Measurements from ENCODE around the gene GJE1. TPM values are rescaled to one million over a fixed set of nuclear protein-coding genes. Genes with fewer than 3 reads are reported as not detected.
"Not testable (repeated sequence)": the region's sequence is repeated elsewhere in the genome, so short reads cannot be mapped to it uniquely, and the experiment has no call there.

Gene GJE1
- polyA plus RNA-seq (ENCODE audit: insufficient read depth in 1 of 5, insufficient read length in 5 of 5, low replicate concordance in 1 of 5), result not detected
- long read RNA-seq, donor 1, result 0 reads
- long read RNA-seq, donor 2, result 0 reads
- long read RNA-seq, donor 3, result 0 reads
- long read RNA-seq, donor 4, result 0 reads
- long read RNA-seq, donor 5, result 0 reads
- long read RNA-seq, donor 6, result 0 reads
- long read RNA-seq, donor 7, result 0 reads
- long read RNA-seq, donor 8, result 0 reads

DNA sequence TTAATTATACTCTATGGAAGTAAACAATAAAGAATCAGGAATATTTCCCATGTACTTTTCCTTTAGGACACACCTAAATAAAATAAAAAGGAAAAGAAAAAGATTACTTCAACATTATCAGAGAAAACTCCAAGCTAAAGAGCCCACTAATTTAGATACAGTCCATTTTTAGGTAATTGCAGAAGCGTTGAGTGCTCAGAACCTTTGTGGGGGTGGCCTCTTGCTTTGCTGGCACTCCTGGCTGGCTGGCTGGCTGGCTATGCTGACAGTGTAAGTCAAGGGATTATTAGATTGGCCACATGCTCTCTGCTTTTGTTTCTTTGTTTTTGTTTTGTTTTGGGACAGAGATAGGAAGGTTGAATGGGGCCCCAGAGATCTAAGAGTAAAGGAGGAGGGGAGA is at the start of gene GJE1:
TSS of gene GJE1 (plus strand) at position 301 of the 400 bp plus-strand sequence. CDS start 234 bp downstream, outside the sequence.
- no peak for DNase-seq

DNA sequence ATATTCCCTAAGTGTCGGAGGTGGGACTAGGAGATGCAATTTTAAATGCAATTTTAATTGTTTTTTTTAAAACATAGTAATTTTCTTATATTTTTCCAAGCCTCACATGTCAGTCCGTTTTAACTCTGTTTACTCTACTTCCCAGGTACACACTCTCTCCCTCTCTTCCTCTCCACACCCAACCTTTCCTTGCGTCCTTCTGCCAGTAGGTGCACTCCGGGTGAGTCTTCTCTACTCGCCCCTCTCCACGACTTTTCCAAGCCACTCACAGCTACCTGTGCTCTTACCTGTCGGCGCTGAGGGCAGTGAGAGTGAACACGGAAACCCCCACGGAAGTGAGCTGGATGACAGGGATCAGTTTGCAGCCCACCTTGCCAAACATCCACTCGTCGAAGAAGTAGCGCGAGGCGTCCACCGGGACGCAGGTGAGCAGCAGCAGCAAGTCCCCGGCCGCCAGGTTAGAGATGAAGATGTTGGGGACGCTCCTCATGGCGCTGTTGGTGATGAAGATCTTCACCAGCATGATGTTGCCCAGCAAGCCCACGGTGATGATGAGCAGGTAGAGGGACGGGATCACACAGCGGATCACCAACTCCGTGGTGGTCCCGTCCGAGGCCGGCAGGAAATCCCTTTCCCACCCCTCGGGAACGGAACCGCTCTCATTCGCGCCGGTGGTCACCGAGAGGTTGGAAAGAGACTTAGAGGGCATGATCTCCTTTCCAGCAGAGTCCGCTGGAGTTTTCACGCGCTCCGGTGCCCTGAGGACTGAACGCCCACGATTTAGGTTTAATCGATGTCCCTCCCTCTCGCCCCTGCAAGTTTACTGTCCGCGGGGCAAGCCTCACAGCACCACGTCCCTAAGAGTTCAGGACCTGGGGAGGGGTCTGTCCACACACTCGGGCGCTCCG is 44.5 kb upstream of the GJE1 start:
- no peak for DNase-seq

DNA sequence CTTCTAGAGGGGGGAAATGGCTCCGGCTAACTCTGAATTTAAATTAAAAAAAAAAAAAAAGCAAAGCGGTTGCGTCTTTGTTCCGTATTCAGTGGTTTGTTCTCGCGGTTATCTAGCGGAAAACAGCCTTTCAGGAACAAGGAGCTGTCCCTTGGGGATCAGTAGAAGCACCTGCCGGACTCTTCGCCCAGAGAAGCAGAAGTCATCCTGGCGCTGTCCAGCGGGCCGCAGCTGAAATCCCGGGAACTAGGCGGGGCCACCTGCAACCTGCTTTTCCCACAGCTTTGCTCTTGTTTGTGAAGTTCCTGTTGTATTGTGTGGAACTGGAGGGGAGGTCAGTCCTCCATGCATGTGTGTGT is 43.9 kb upstream of the GJE1 start:
- peak; percentile 2 to 13 for DNase-seq

DNA sequence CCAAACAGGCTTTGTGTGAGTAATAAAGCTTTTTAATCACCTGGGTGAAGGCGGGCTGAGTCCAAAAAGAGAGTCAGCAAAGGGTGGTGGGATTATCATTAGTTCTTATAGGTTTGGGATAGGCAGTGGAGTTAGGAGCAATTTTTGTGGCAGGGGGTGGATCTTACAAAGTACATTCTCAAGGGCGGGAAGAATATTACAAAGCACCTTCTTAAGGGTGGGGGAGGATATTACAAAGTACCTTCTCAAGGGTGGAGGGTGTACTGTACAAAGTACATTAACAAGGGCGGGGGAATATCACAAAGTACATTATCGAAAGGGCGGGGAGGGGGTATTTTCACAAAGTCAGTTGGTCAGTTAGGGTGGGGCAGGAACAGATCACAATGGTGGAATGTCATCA is 27.9 kb upstream of the GJE1 start:
- DNase-seq, result not testable (repeated sequence)

GRCh38 chr6:142110820-142111219 is 21.9 kb upstream of the GJE1 start:
- DNase-seq, result not testable (repeated sequence)

DNA sequence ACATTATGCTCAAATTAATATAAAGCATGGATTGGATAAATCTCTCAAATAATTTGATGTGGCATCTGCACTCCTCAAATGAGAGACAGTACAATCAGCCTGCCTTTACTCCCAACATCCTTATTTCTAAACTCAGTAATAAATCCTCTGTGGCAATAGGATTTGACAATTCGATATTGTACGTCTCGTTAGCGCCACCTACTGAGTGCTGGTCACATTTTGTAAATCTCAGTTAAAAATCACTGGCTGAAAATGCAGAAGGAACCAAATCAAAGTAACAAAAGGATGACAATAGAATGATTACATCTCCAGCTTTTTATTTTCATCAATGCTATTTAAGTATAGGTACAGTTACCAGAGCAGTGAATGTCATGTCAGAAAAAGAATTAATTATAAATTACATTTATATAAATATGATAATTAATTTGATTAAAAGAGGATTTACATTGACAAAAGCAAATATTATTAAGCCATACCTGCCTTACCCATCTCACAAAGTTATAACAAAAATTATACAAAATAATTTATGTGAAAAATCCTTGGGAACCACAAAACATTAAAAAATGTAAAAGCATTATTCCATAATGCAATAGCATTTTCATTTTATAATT is 20.2 kb upstream of the GJE1 start:
- DNase-seq, result peak; percentile 28 to 52

GRCh38 chr6:142117366-142117765 is 15.4 kb upstream of the GJE1 start:
- DNase-seq, result no peak

GRCh38 chr6:142118328-142118727 is 14.4 kb upstream of the GJE1 start:
- no peak for DNase-seq

DNA sequence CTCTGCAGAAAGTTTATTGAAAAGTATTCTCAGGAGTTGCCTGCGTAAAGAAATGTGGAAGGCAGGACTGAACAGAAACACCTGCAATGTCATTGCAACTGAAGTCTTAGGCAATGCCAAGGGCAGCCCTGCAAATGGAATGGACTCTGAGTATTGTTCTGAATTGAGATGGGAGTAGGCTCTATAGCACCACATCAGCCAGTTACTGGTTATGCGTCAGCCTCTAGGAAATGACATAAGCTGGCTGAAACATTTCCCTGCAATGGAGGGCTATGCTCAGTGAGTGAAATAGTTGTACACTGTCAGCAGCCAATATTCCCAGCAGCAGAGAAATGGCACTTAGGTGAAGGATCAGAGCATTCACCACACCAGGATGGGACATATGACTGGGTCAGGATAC is 13.8 kb upstream of the GJE1 start:
- no peak for DNase-seq

DNA sequence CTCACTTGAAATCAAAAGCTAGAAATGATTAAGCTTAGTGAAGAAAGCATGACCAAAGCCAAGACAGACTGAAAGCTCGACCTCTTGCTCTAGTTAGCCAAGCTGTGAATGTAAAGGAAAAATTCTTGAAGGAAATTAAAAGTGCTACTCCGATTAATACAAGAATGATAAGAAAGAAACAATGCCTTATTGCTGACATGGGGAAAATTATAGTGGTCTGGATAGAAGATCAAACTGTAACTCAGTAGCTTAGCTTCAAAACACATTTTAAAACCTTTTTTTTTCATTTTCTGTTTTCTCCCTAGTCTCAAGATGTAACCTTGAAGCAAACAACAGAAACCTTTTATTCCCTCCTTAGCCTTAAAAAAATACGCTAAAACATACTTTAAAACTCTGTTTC is 11.4 kb upstream of the GJE1 start:
- no peak for DNase-seq

DNA sequence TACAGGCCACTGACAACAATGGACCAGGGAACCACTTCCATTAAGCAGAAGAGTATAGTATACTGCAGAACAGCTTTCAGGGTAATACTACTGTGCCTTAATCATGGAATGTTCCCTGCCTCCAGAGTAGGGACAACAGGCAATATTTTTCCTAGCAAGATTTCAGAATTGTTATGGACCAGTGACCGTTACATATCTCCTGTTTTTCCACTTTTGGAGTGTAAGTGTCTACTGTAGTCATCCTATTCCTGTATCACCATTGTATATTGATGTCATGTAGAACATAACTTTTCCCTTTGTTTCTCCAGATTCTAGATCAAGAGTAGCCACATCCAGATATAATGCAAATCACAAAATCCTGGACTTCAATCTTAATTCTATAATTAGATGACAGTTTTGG is 1.9 kb upstream of the GJE1 start:
- DNase-seq, result no peak

DNA sequence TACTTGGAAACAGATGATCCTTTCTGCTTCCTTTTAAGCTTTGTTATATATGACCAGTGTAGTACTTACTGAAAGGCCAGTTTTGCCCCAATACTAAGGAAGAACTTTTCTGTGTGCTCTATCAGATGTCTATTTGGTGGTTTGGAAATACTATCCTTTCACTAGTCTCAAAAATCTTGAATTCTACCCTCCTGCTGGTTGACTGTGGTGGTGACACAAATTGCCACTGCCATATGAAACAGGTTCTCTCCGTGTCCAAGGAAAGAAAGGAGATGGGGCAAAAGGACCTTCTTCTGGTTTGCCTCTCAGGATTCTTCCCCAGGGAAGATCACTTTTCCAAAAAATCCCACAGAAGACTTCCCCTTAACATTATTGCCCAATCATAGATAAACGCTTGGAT is 6.2 kb downstream of the GJE1 start:
- DNase-seq, result no peak

- DNase-seq, result not testable (repeated sequence)
Measured at GRCh38 chr6:142141531-142141930, 8.8 kb downstream of the GJE1 start.

- peak; percentile 98 for DNase-seq
Measured at GRCh38 chr6:142146828-142147662, 14.3 kb downstream of the GJE1 start, which contains the start of the genes NMBR and VTA1. Gene NMBR, minus strand, starts transcription at chr6:142147122. Its CDS starts 58,464 bp downstream, at chr6:142088658. Gene VTA1, plus strand, starts transcription at chr6:142147263. Its CDS starts 25 bp downstream, at chr6:142147288.

DNA sequence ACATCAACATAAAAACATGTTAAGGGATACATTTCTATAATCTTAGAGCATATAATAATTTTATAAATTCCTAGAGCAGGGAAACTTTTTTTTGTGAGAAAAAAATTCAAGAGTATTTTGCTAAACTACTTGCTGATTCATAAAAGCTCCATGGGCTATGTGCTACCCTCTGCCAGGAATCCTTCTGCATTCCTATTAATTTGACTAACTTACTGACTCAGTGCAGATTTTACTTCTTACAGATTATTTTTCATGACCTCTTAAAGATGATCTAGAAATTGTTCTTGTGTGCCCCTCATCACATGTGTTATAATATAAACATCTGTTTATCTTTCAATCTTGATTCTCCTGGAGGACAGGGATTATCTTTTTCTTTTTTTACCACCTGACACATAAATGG is 20.0 kb downstream of the GJE1 start:
- no peak for DNase-seq

- no peak for DNase-seq
Measured at GRCh38 chr6:142153196-142153595, 20.5 kb downstream of the GJE1 start.

- no peak for DNase-seq
Measured at GRCh38 chr6:142154336-142154735, 21.6 kb downstream of the GJE1 start.

GRCh38 chr6:142155091-142155490 is 22.4 kb downstream of the GJE1 start:
- no peak for DNase-seq

DNA sequence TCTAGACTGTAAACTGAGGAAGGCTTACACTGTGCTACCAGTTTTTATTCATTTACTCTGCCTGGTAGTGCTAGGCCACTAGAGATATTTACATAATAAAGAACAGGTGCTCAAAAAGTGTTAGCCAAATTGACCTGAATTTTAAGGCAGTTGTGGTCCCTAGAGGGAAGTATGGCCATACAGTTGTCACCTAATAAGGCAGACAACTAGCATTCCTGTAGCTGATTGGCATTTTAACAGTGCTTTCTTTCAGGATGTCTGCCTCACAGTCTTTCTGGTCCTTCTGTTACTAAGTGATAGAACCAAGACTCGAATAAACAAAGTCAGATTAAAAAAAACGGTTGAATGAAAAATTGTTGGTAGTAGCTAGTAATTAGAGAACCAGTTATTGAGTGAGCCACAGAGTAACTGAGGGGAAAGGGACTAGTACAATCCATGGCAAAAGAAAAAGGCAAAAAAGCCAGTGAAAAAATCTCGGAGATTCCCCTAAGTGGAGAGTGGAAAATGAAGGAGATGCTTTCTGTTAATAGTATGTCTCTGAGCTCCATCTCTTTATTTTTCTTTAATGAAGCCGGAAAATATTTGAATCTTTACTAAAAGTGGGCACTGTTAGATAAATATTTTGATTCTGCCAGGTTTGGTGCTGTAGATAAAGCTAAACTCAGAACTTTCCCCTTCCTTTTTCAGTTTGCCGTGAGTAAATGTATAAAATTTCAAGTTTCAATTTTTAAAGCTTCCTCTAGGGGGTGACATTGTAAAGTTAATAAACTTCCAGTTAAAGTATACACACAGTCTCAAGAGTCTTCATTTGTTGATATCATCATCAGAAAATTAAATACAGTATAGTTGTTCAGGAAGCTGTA is 23.4 kb downstream of the GJE1 start:
- peak in 1 of 2 donors; percentile 42 for DNase-seq

DNA sequence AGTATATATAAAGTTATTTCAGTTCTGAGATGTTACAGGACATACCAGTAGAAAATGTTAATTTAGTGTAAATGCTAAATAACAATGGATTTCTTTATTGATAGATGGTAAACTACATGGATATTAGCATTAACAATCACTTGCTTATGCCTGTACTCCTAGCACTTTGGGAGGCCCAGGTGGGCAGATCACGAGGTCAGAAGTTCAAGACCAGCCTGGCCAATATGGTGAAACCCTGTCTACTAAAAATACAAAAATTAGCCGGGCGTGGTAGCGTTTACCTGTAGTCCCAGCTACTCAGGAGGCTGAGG is 24.0 kb downstream of the GJE1 start:
- DNase-seq, result not testable (repeated sequence)

GRCh38 chr6:142162780-142163179 is 30.1 kb downstream of the GJE1 start:
- DNase-seq, result no peak

All from right lung (tissue), 10 donors.